Adipose tissue (tissue), 3 donors: ENCODE measurements around the gene SLC9C2. TPM values are rescaled to one million over a fixed set of nuclear protein-coding genes. Genes with fewer than 3 reads are reported as not detected.
"Not testable (repeated sequence)": the region's sequence is repeated elsewhere in the genome, so short reads cannot be mapped to it uniquely, and the experiment has no call there.

Experiments used
- H3K27ac ChIP-seq: one replicate; pipeline ENCODE4 v1.5.1; 2013; ENCODE audit warnings: low read depth, low read length
- WGBS, 3 donors: extraction: QIAGEN DNeasy Blood & Tissue Kit; methylation state at CpG; one replicate each; pipeline ENCODE4 v1.1.7; 2013; 5-methylcytosine and 5-hydroxymethylcytosine counted together
- polyA plus RNA-seq, 3 donors: library from polyadenylated mRNA; stranded (reverse); fragments of 200-250 nt; gene quantifications; one replicate each; pipeline ENCODE4 v1.2.3, GENCODE V29; 2013
- donor health status: healthy with polysubstance abuse.
- donor health status: Bipolar disorder and iron deficiency.
- donor health status: healthy.

The SLC9C2 gene
- polyA plus RNA-seq, 3 donors: 0.02 to 0.07 TPM; not detected in 1

DNA sequence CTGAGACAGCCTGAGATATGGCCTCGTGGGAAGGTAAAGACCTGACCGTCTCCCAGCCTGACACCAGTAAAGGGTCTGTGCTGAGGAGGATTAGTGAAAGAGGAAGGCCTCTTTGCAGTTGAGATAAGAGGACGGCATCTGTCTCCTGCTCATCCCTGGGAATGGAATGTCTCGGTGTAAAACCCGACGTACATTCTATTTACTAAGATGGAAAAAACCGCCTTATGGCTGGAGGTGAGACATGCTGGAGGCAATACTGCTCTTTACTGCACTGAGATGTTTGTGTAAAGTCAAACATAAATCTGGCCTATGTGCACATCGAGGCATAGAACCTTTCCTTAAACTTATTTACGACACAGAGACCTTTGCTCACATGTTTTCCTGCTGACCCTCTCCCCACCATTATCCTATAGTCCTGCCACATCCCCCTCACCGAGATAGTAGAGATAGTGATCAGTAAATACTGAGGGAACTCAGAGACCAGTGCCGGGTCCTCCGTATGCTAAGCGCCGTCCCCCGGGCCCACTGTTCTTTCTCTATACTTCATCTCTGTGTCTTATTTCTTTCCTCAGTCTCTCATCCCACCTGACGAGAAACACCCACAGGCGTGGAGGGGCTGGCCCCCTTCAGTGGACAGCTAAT, 128.0 kb downstream of the SLC9C2 start:
- not testable (repeated sequence) for H3K27ac ChIP-seq
- 40 to 84% (median 79%) methylated on average over 17 of the region's 17 CpGs for WGBS, 3 donors

DNA sequence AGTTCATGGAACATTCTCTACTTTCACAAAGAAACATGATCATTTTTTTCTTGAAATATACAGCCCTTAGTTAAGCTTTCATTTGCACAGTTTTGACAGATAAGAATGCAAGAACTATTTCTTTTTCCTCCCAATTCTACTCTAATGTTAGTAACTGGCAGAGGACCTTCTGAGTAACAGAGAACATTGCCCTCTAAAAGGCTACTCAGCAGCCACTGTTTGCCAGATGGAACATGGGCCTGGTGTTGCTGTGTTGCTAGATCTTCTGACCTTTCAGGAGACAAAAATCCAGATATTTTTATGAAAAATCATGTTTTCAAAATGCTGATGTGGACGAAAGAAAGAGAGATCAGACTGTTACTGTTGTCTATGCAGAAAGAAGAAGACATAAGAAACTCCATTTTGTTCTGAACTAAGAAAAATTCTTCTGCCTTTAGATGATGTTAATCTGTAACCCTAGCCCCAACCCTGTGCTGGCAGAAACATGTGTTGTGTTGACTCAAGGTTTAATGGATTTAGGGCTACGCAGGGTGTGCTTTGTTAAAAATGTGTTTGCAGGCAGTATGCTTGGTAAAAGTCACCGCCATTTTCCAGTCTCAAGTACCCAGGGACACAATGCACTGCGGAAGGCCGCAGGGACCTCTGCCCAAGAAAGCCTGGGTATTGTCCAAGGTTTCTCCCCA, 128.6 kb downstream of the SLC9C2 start:
- H3K27ac ChIP-seq: no peak overlapping the region
- 51 to 94% (median 90%) methylated on average over 5 of the region's 5 CpGs for WGBS, 3 donors

GRCh38 chr1:173473599-173474011, 129.3 kb downstream of the SLC9C2 start:
- WGBS, 3 donors: 61 to 75% (median 72%) methylated on average over 2 of the region's 2 CpGs
- no peak overlapping the region for H3K27ac ChIP-seq

DNA sequence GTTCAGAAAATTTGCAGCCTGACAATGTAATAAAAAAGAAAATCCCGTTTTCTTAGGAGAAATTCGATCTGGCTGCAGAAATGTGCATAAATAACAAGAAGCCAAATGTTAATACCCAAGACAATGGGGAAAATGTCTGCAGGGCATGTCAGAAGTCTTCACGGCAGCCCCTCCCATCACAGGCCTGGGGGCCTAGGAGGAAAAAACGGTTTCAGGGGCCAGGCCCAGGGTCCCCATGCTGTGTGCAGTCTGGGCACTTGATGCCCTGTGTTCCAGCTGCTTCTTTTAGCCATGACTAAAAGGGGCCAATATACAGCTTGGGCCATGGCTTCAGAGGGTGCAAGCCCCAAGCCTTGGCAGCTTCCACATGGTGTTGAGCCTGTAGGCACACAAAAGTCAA, 132.3 kb downstream of the SLC9C2 start:
- H3K27ac ChIP-seq: no peak overlapping the region
- WGBS, 3 donors: 93 to 98% (median 97%) methylated on average over 4 of the region's 4 CpGs

- 85 to 96% (median 91%) methylated on average over 3 of the region's 3 CpGs for WGBS, 3 donors
- no peak overlapping the region for H3K27ac ChIP-seq
These were observed 133.2 kb downstream of the SLC9C2 start for GRCh38 chr1:173469656-173470055.

- 94 to 99% (median 95%) methylated on average over 4 of the region's 4 CpGs for WGBS, 3 donors
These were observed 135.4 kb downstream of the SLC9C2 start for GRCh38 chr1:173467426-173467825.

GRCh38 chr1:173464185-173464584, 138.7 kb downstream of the SLC9C2 start:
- H3K27ac ChIP-seq: not testable (repeated sequence)
- WGBS, 3 donors: 68 to 91% (median 88%) methylated on average over 2 of the region's 2 CpGs

More at GRCh38 chr1:173467426-173467825, 135.4 kb downstream of the SLC9C2 start:
- no peak overlapping the region for H3K27ac ChIP-seq

- H3K27ac ChIP-seq: not testable (repeated sequence)
- WGBS, 3 donors: 95 to 97% (median 97%) methylated on average over 2 of the region's 2 CpGs
These were observed 140.2 kb downstream of the SLC9C2 start for GRCh38 chr1:173462666-173463065.

GRCh38 chr1:173459885-173460284, 143.0 kb downstream of the SLC9C2 start:
- no peak overlapping the region for H3K27ac ChIP-seq
- WGBS, 3 donors: 71 to 92% (median 79%) methylated on average over 4 of the region's 4 CpGs

GRCh38 chr1:173454966-173455524, 147.8 kb downstream of the SLC9C2 start:
- no peak overlapping the region for H3K27ac ChIP-seq
- WGBS, 3 donors: 84 to 91% (median 91%) methylated on average over 4 of the region's 4 CpGs

DNA sequence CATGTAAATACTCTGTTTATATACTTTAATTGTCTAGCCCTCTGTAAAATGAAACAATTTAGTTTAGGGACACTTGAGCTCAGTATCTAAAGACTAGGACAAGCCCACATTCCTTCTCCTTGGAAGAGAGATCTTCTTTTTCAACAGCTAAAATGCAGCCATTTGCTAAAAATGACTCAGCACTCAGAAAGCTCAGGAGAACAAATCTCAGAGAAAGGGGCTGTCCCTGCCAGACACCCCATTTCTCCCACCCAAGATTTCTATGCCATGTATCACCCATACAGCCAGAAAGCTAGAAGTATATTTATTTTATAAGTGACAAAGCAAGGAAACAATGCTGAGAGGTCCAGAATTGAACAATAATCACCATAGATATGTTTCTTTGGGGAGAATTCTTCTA, 148.9 kb downstream of the SLC9C2 start:
- no peak overlapping the region for H3K27ac ChIP-seq

- 31 to 63% (median 59%) methylated on average over 2 of the region's 2 CpGs for WGBS, 3 donors
- no peak overlapping the region for H3K27ac ChIP-seq
These were observed 150.9 kb downstream of the SLC9C2 start for GRCh38 chr1:173451981-173452380.

Other genes starting within 250 kb of the SLC9C2 start
- gene PRDX6, start 125.7 kb downstream of the SLC9C2 start, polyA plus RNA-seq: 100 to 1,000 TPM; 196 to 892 (median 488) TPM
- gene TEX50, start 32.3 kb upstream of the SLC9C2 start, polyA plus RNA-seq: not detected
- gene ANKRD45, start 66.8 kb upstream of the SLC9C2 start, polyA plus RNA-seq: under 1 TPM in 2 of 3 donors, not detected in 1; 0.13 to 0.26 TPM
- gene KLHL20, start 111.9 kb upstream of the SLC9C2 start, polyA plus RNA-seq: 10 to 100 TPM in 2 of 3 donors, 1 to 10 TPM in 1; 6.2 to 16.2 (median 12.7) TPM
- gene DARS2, start 221.6 kb upstream of the SLC9C2 start, polyA plus RNA-seq: 10 to 100 TPM in 1 of 3 donors, 1 to 10 TPM in 2; 4.6 to 11.7 (median 7.8) TPM
- 1 to 10 TPM; 1.1 to 4.8 (median 2.2) TPM for gene CENPL, start 221.8 kb upstream of the SLC9C2 start, polyA plus RNA-seq